GM19193 (cell line): Measurements from ENCODE around the gene CLCN2.

Experiments used
- POLR2A ChIP-seq: IDR thresholded peaks from 4 replicates; pipeline ENCODE4 v1.6.1; 2011; ENCODE audit not compliant: insufficient read depth, insufficient read length; ENCODE audit errors: extremely low read depth

Gene CLCN2

GRCh38 chr3:184384856-184385422 is 23.5 kb upstream of the CLCN2 start:
- no peak for TF ChIP-seq POLR2A

GRCh38 chr3:184384342-184384741 is 22.9 kb upstream of the CLCN2 start:
- TF ChIP-seq POLR2A = no peak

- TF ChIP-seq POLR2A = no peak
These were observed 21.8 kb upstream of the CLCN2 start for GRCh38 chr3:184383033-184383740.

- TF ChIP-seq POLR2A = no peak
These were observed 21.1 kb upstream of the CLCN2 start for GRCh38 chr3:184382326-184383032.

GRCh38 chr3:184381261-184382224 is 20.1 kb upstream of the CLCN2 start:
- no peak for TF ChIP-seq POLR2A

GRCh38 chr3:184380627-184381260 is 19.3 kb upstream of the CLCN2 start:
- TF ChIP-seq POLR2A = no peak

GRCh38 chr3:184380185-184380626 is 18.8 kb upstream of the CLCN2 start:
- TF ChIP-seq POLR2A = no peak

GRCh38 chr3:184379358-184380184 is 18.2 kb upstream of the CLCN2 start, which contains the start of gene CHRD:
TSS of gene CHRD (plus strand) at chr3:184380054. CDS start at chr3:184380319, 265 bp downstream.
- TF ChIP-seq POLR2A = no peak

GRCh38 chr3:184378651-184379357 is 17.4 kb upstream of the CLCN2 start:
- no peak for TF ChIP-seq POLR2A

- TF ChIP-seq POLR2A = no peak
These were observed 16.6 kb upstream of the CLCN2 start, which contains the start of gene THPO for GRCh38 chr3:184377882-184378445. TSS of gene THPO (minus strand) at chr3:184378207. CDS start at chr3:184376259, 1,948 bp downstream.

GRCh38 chr3:184377374-184377773 is 16.0 kb upstream of the CLCN2 start:
- no peak for TF ChIP-seq POLR2A

GRCh38 chr3:184375747-184376461 is 14.5 kb upstream of the CLCN2 start:
- no peak for TF ChIP-seq POLR2A
